ENCODE data around the gene ROPN1.
"Not testable (repeated sequence)": the region's sequence is repeated elsewhere in the genome, so short reads cannot be mapped to it uniquely, and the experiment has no call there.

- TF ChIP-seq POLR2A, CTCF, POLR2AphosphoS5 (IDR thresholded peaks at IDR 0.05): not testable (repeated sequence)
These were observed 9.4 kb upstream of the ROPN1 start for GRCh38 chr3:124001366-124001765.

Data from breast epithelium (tissue), 3 donors.